Measurements from ENCODE around the gene CALHM3.

DNA sequence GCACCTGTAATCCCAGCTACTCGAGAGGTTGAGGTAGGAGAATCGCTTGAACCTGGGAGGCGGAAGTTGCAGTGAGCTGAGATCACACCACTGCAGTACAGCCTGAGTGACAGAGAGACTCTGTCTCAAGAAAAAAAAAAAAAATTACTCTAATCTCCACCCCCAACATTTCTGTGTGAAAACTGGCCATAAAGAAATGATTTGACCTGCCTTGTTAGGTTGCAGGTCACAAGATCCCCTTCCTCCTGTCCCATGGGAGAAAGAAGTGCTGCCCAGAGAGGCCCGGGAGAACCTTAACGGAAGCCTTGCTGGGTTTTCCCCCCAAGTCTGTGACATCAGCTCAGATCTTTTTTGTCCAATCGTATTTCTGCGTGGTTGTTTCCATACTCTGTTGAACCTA lies 11.6 kb downstream of the CALHM3 start:
- no peak for TF ChIP-seq POLR2A (IDR thresholded peaks at IDR 0.05; ENCODE audit: low read depth, low read length)
- TF ChIP-seq POLR2AphosphoS5 (IDR thresholded peaks at IDR 0.05; ENCODE audit: low read depth, low read length): no peak
- TF ChIP-seq TAF1 (IDR thresholded peaks at IDR 0.05; ENCODE audit: borderline replicate concordance, low read depth, low read length): no peak

All from GM12892 (cell line).